SK-N-SH (cell line): ENCODE measurements around the gene DIP2A.

Source experiments
- RAD21 ChIP-seq: IDR thresholded peaks from 2 replicates; pipeline ENCODE4 v1.6.1; 2012; ENCODE audit warnings: mild to moderate bottlenecking, low read length
- TEAD4 ChIP-seq: IDR thresholded peaks from 2 replicates; pipeline ENCODE4 v1.4.0; 2012; ENCODE audit warnings: mild to moderate bottlenecking, borderline replicate concordance; ENCODE audit not compliant: insufficient read depth
- TF ChIP-seq, protein P1 (sequence below): fragments of 200-600 bp; sonication (generic); IDR thresholded peaks from 2 replicates; pipeline ENCODE4 v1.6.1; 2017; ENCODE audit warnings: antibody characterized with exemption, mild to moderate bottlenecking, moderate library complexity
- TF ChIP-seq, protein P2 (sequence below): IDR thresholded peaks from 2 replicates; pipeline ENCODE4 v1.6.1; 2012; ENCODE audit warnings: mild to moderate bottlenecking, low read depth, low read length, moderate library complexity

DNA sequence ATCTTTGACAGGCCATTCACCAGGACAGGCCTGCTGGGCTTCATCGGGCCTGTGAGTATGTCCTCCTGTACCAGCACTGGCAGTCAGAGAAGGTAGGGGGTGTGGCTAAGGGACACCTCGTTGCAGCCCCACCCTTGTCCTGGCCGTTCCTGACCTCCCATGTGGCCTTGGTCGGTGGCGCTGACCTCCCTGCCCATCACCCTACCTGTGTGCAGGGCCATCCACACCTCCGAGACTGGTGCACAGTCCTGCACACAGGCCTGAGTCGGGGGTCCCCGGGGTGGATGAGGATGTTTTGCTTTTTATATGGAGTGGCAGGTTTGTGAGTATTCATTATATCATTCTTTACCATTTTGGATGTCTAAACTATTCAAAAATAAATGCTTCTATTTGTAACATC lies 87.2 kb downstream of the DIP2A start:
- TF ChIP-seq TEAD4 (no peak), RAD21 (no peak)
- TF ChIP-seq, protein P1, sequence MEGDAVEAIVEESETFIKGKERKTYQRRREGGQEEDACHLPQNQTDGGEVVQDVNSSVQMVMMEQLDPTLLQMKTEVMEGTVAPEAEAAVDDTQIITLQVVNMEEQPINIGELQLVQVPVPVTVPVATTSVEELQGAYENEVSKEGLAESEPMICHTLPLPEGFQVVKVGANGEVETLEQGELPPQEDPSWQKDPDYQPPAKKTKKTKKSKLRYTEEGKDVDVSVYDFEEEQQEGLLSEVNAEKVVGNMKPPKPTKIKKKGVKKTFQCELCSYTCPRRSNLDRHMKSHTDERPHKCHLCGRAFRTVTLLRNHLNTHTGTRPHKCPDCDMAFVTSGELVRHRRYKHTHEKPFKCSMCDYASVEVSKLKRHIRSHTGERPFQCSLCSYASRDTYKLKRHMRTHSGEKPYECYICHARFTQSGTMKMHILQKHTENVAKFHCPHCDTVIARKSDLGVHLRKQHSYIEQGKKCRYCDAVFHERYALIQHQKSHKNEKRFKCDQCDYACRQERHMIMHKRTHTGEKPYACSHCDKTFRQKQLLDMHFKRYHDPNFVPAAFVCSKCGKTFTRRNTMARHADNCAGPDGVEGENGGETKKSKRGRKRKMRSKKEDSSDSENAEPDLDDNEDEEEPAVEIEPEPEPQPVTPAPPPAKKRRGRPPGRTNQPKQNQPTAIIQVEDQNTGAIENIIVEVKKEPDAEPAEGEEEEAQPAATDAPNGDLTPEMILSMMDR, result no peak
- TF ChIP-seq, protein P2, sequence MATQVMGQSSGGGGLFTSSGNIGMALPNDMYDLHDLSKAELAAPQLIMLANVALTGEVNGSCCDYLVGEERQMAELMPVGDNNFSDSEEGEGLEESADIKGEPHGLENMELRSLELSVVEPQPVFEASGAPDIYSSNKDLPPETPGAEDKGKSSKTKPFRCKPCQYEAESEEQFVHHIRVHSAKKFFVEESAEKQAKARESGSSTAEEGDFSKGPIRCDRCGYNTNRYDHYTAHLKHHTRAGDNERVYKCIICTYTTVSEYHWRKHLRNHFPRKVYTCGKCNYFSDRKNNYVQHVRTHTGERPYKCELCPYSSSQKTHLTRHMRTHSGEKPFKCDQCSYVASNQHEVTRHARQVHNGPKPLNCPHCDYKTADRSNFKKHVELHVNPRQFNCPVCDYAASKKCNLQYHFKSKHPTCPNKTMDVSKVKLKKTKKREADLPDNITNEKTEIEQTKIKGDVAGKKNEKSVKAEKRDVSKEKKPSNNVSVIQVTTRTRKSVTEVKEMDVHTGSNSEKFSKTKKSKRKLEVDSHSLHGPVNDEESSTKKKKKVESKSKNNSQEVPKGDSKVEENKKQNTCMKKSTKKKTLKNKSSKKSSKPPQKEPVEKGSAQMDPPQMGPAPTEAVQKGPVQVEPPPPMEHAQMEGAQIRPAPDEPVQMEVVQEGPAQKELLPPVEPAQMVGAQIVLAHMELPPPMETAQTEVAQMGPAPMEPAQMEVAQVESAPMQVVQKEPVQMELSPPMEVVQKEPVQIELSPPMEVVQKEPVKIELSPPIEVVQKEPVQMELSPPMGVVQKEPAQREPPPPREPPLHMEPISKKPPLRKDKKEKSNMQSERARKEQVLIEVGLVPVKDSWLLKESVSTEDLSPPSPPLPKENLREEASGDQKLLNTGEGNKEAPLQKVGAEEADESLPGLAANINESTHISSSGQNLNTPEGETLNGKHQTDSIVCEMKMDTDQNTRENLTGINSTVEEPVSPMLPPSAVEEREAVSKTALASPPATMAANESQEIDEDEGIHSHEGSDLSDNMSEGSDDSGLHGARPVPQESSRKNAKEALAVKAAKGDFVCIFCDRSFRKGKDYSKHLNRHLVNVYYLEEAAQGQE, result no peak
